Neural cell (in vitro differentiated cells): Measurements from ENCODE around the gene WWTR1. TPM values are rescaled to one million over a fixed set of nuclear protein-coding genes. Genes with fewer than 3 reads are reported as not detected.

ENCODE experiments used
- H2AFZ ChIP-seq: fragments of 200-600, 300-800 bp; sonication (generic), shearing (Covaris generic); 2 replicates; pipeline ENCODE4 v1.6.0; 2014; ENCODE audit warnings: low read depth, mild to moderate bottlenecking, antibody characterized with exemption, low read length, moderate library complexity
- H3F3A ChIP-seq: fragments of 200-600 bp; shearing (Covaris generic); 2 replicates; pipeline ENCODE4 v1.6.1; 2016; ENCODE audit warnings: mild to moderate bottlenecking, moderate library complexity, mixed read lengths, antibody characterized with exemption, low read length; ENCODE audit not compliant: insufficient read depth, poor library complexity, severe bottlenecking
- H3K27ac ChIP-seq: fragments of 200-600, 300-800 bp; sonication (generic), shearing (Covaris generic); 2 replicates; pipeline ENCODE4 v1.5.1; 2014; ENCODE audit warnings: mild to moderate bottlenecking, low read length, moderate library complexity
- H3K27me3 ChIP-seq: fragments of 300-800, 200-600 bp; sonication (generic), shearing (Covaris generic); 2 replicates; pipeline ENCODE4 v1.6.0; 2014; ENCODE audit warnings: mild to moderate bottlenecking, low read depth, low read length, moderate library complexity; ENCODE audit not compliant: insufficient read depth
- H3K36me3 ChIP-seq: fragments of 300-800, 200-600 bp; sonication (generic), shearing (Covaris generic); 2 replicates; pipeline ENCODE4 v1.5.1; 2014; ENCODE audit warnings: mild to moderate bottlenecking, antibody characterized with exemption, low read length, moderate library complexity; ENCODE audit not compliant: insufficient read depth
- H3K4me2 ChIP-seq: fragments of 300-800, 200-600 bp; sonication (generic), shearing (Covaris generic); 2 replicates; pipeline ENCODE4 v1.6.0; 2014; ENCODE audit warnings: mild to moderate bottlenecking, low read length
- H3K4me3 ChIP-seq: fragments of 300-800, 200-600 bp; sonication (generic), shearing (Covaris generic); 2 replicates; pipeline ENCODE4 v1.5.1; 2014; ENCODE audit warnings: mild to moderate bottlenecking, low read length, moderate library complexity
- H3K79me2 ChIP-seq: fragments of 200-600 bp; shearing (Covaris generic); replicated peaks from 2 replicates; pipeline ENCODE4 v1.6.0; 2014; ENCODE audit warnings: mild to moderate bottlenecking, low read length, moderate library complexity; ENCODE audit not compliant: insufficient read depth
- H3K9ac ChIP-seq: fragments of 300-800, 200-600 bp; sonication (generic), shearing (Covaris generic); 2 replicates; pipeline ENCODE4 v1.6.1; 2016; ENCODE audit warnings: mild to moderate bottlenecking, low read length, mixed read lengths
- H3K9me2 ChIP-seq: fragments of 200-600 bp; shearing (Covaris generic); 2 replicates; pipeline ENCODE4 v1.6.1; 2016; ENCODE audit warnings: mild to moderate bottlenecking, low read length, mixed read lengths; ENCODE audit not compliant: insufficient read depth
- H3K9me3 ChIP-seq: fragments of 200-600, 300-800 bp; sonication (generic), shearing (Covaris generic); 2 replicates; pipeline ENCODE4 v1.6.1; 2016; ENCODE audit warnings: mild to moderate bottlenecking, mixed run types, low read length, moderate library complexity, mixed read lengths
- H4K20me1 ChIP-seq: fragments of 200-600 bp; shearing (Covaris generic); 2 replicates; pipeline ENCODE4 v1.6.1; 2016; ENCODE audit warnings: mild to moderate bottlenecking, mixed run types; ENCODE audit not compliant: insufficient read depth
- EP300 ChIP-seq: fragments of 450-650 bp; conservative IDR thresholded peaks from 2 replicates; pipeline ENCODE4 v1.6.1; 2014; ENCODE audit warnings: antibody characterized with exemption, mild to moderate bottlenecking, moderate library complexity; ENCODE audit not compliant: poor library complexity, severe bottlenecking
- EZH2 ChIP-seq: fragments of 200-600, 300-800 bp; shearing (Covaris generic), sonication (generic); IDR thresholded peaks from 2 replicates; pipeline ENCODE4 v1.6.1; 2014; ENCODE audit warnings: antibody characterized with exemption, low read length, borderline replicate concordance, mild to moderate bottlenecking; ENCODE audit not compliant: insufficient read depth, poor library complexity, severe bottlenecking
- MXI1 ChIP-seq: fragments of 450-650 bp; conservative IDR thresholded peaks from 2 replicates; pipeline ENCODE4 v1.6.1; 2014; ENCODE audit warnings: antibody characterized with exemption, mild to moderate bottlenecking; ENCODE audit not compliant: poor library complexity, severe bottlenecking
- POLR2AphosphoS5 ChIP-seq: IDR thresholded peaks from 2 replicates; pipeline ENCODE4 v1.6.1; 2012
- RAD21 ChIP-seq: fragments of 450-650 bp; conservative IDR thresholded peaks from 2 replicates; pipeline ENCODE4 v1.6.1; 2014; ENCODE audit warnings: antibody characterized with exemption, mild to moderate bottlenecking, moderate library complexity
- SMC3 ChIP-seq: fragments of 450-650 bp; conservative IDR thresholded peaks from 2 replicates; pipeline ENCODE4 v1.6.1; 2014; ENCODE audit warnings: antibody characterized with exemption, mild to moderate bottlenecking, moderate library complexity; ENCODE audit not compliant: poor library complexity
- TAF1 ChIP-seq: IDR thresholded peaks from 2 replicates; pipeline ENCODE4 v1.6.1; 2012; ENCODE audit warnings: low read depth
- polyA plus RNA-seq: library from polyadenylated mRNA; depleted of rRNA; stranded (reverse); fragments of >200 nt; gene quantifications from 2 replicates; pipeline ENCODE4 v1.2.3, GENCODE V29; 2014
- TF ChIP-seq, protein P1 (sequence below): IDR thresholded peaks from 2 replicates; pipeline ENCODE4 v1.6.1; 2012; ENCODE audit warnings: borderline replicate concordance
- TF ChIP-seq, protein P2 (sequence below): fragments of 450-650 bp; IDR thresholded peaks from 2 replicates; pipeline ENCODE4 v1.5.1; 2014; ENCODE audit warnings: antibody characterized with exemption, mild to moderate bottlenecking, moderate library complexity; ENCODE audit not compliant: poor library complexity, severe bottlenecking

Gene WWTR1
- polyA plus RNA-seq, 1 donor from 2014 or later, result 0.97 TPM

DNA sequence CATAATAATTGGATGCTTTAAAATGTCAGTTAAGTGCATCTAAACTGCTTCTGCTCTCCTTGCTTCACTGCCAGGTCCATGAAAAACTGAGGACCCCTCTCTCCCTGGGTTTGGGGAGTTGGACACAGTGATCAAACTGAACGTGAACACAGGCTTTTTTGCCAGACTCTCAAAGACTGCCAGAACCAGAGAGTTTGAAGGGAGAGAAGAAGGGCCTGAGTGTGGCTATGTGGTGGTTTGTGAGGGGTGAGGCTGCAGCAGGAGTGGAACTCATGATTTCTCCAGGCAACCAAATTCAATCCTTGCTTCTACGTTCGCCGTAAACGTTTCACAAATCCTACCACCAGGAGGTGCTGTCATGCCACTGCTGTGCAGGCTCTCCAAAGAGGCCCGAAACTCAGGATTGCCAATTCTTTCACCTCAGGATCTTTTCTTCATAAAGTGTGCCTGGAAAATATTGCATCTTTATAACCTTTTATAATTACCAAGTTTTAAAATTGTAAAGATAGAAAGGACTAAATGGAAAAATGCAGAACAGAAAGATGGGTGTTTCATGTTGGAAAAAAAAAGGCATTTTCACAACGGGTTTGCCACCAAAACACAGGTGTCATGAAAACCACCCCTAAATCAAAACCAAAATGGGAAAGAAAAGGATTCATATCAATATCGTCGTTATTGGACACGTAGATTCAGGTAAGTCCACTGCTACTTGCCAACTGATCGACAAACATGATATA lies 163.6 kb downstream of the WWTR1 start:
- Histone ChIP-seq H3K9me3 (no peaks in the 10 kb centered on the region), H3K4me2 (no peak overlapping the region), H3K79me2 (no peaks in the 10 kb centered on the region), H3K27me3 (no peaks in the 10 kb centered on the region), H2AFZ (no peak overlapping the region), H3K27ac (no peak overlapping the region), H3K9me2 (no peaks in the 10 kb centered on the region), H4K20me1 (no peaks in the 10 kb centered on the region), H3F3A (no peaks in the 10 kb centered on the region), H3K36me3 (no peaks in the 10 kb centered on the region), H3K4me3 (no peak overlapping the region), H3K9ac (no peak overlapping the region)
- no peak for TF ChIP-seq EP300
- TF ChIP-seq, protein P1, sequence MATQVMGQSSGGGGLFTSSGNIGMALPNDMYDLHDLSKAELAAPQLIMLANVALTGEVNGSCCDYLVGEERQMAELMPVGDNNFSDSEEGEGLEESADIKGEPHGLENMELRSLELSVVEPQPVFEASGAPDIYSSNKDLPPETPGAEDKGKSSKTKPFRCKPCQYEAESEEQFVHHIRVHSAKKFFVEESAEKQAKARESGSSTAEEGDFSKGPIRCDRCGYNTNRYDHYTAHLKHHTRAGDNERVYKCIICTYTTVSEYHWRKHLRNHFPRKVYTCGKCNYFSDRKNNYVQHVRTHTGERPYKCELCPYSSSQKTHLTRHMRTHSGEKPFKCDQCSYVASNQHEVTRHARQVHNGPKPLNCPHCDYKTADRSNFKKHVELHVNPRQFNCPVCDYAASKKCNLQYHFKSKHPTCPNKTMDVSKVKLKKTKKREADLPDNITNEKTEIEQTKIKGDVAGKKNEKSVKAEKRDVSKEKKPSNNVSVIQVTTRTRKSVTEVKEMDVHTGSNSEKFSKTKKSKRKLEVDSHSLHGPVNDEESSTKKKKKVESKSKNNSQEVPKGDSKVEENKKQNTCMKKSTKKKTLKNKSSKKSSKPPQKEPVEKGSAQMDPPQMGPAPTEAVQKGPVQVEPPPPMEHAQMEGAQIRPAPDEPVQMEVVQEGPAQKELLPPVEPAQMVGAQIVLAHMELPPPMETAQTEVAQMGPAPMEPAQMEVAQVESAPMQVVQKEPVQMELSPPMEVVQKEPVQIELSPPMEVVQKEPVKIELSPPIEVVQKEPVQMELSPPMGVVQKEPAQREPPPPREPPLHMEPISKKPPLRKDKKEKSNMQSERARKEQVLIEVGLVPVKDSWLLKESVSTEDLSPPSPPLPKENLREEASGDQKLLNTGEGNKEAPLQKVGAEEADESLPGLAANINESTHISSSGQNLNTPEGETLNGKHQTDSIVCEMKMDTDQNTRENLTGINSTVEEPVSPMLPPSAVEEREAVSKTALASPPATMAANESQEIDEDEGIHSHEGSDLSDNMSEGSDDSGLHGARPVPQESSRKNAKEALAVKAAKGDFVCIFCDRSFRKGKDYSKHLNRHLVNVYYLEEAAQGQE, result no peak
- no peak for TF ChIP-seq POLR2AphosphoS5
- no peak for TF ChIP-seq TAF1
- peak; percentile 66 for TF ChIP-seq RAD21
- peak; percentile 66 for TF ChIP-seq SMC3
- TF ChIP-seq EZH2, result no peak
- TF ChIP-seq, protein P2, sequence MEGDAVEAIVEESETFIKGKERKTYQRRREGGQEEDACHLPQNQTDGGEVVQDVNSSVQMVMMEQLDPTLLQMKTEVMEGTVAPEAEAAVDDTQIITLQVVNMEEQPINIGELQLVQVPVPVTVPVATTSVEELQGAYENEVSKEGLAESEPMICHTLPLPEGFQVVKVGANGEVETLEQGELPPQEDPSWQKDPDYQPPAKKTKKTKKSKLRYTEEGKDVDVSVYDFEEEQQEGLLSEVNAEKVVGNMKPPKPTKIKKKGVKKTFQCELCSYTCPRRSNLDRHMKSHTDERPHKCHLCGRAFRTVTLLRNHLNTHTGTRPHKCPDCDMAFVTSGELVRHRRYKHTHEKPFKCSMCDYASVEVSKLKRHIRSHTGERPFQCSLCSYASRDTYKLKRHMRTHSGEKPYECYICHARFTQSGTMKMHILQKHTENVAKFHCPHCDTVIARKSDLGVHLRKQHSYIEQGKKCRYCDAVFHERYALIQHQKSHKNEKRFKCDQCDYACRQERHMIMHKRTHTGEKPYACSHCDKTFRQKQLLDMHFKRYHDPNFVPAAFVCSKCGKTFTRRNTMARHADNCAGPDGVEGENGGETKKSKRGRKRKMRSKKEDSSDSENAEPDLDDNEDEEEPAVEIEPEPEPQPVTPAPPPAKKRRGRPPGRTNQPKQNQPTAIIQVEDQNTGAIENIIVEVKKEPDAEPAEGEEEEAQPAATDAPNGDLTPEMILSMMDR, result peak; percentile 64
- no peak for TF ChIP-seq MXI1

DNA sequence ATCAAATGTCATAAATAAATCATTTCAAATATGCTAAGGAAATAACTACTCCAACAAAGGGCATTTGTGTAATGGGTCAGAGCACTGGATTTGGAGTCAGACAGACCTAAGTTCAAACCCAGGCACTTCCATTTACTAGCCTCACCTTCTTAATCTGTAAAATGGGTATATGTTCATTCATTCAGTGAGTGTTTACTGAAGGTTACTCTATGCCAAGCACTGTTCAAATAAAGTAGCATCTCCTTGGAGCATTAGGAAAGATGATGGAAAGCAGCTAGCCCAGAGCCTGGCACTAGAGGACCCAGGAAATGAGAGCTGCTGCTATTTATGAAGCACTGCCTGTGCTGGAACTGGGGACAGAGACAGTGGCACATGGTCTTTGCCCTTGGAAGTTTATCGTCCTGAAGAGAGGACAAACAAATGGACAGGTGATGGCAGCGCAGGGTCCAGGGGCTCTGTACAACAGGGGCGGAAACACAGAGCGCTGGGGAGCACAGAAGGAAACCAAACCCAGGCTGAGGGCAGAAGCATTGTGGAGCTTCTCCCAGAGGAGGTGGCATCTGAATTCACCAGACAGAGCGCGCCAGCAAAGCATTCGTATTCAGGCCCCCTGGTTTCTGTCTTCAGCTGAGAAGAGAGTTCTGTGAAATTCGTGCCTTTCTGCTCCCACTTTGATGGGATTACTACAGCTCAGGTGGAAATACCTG lies 164.4 kb downstream of the WWTR1 start:
- H2AFZ ChIP-seq, result no peak overlapping the region
- no peak overlapping the region for H3K27ac ChIP-seq
- H3K4me3 ChIP-seq, result no peak overlapping the region
- no peaks in the 10 kb centered on the region for H3F3A ChIP-seq
- H3K9ac ChIP-seq, result no peak overlapping the region
- no peaks in the 10 kb centered on the region for H3K36me3 ChIP-seq
- TF ChIP-seq, protein P1, result no peak
- TF ChIP-seq EZH2 (no peak), TAF1 (no peak), RAD21 (no peak), POLR2AphosphoS5 (no peak), EP300 (no peak), SMC3 (no peak)
- no peaks in the 10 kb centered on the region for H3K9me2 ChIP-seq
- H3K79me2 ChIP-seq, result no peaks in the 10 kb centered on the region
- no peaks in the 10 kb centered on the region for H3K27me3 ChIP-seq
- no peaks in the 10 kb centered on the region for H3K9me3 ChIP-seq
- no peaks in the 10 kb centered on the region for H4K20me1 ChIP-seq
- no peak overlapping the region for H3K4me2 ChIP-seq
